D721Med (cell line): ENCODE measurements around the gene THOC6.
"Not testable (repeated sequence)": the region's sequence is repeated elsewhere in the genome, so short reads cannot be mapped to it uniquely, and the experiment has no call there.

Experiments used
- DNase-seq: peaks from one replicate; pipeline ENCODE4 v3.0.0; 2011; ENCODE audit warnings: low spot score; ENCODE audit not compliant: insufficient read length
- FAIRE-seq: peaks from 2 replicates; lab custom pipeline; 2011; peaks lifted over from hg19 to GRCh38; lab: Jason Lieb, UNC
- TF ChIP-seq, protein P1 (sequence below): IDR thresholded peaks from 2 replicates; pipeline ENCODE4 v1.5.1; 2012; ENCODE audit warnings: mild to moderate bottlenecking, control low read depth; ENCODE audit not compliant: insufficient read depth; ENCODE audit errors: missing control alignments

Gene THOC6

GRCh38 chr16:3065069-3065741 lies 41.4 kb downstream of the THOC6 start, which contains the start of gene IL32:
Gene IL32, plus strand, starts transcription at chr16:3065640. Its CDS starts 172 bp downstream, at chr16:3065812.
- TF ChIP-seq, protein P1, sequence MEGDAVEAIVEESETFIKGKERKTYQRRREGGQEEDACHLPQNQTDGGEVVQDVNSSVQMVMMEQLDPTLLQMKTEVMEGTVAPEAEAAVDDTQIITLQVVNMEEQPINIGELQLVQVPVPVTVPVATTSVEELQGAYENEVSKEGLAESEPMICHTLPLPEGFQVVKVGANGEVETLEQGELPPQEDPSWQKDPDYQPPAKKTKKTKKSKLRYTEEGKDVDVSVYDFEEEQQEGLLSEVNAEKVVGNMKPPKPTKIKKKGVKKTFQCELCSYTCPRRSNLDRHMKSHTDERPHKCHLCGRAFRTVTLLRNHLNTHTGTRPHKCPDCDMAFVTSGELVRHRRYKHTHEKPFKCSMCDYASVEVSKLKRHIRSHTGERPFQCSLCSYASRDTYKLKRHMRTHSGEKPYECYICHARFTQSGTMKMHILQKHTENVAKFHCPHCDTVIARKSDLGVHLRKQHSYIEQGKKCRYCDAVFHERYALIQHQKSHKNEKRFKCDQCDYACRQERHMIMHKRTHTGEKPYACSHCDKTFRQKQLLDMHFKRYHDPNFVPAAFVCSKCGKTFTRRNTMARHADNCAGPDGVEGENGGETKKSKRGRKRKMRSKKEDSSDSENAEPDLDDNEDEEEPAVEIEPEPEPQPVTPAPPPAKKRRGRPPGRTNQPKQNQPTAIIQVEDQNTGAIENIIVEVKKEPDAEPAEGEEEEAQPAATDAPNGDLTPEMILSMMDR, result no peak
- no peak for FAIRE-seq

GRCh38 chr16:3065742-3066439 lies 42.1 kb downstream of the THOC6 start:
- TF ChIP-seq, protein P1, result no peak
- no peak for FAIRE-seq
- DNase-seq, result no peak

More at GRCh38 chr16:3065069-3065741, 41.4 kb downstream of the THOC6 start, which contains the start of gene IL32:
- no peak for DNase-seq

GRCh38 chr16:3066440-3066748 lies 42.6 kb downstream of the THOC6 start:
- TF ChIP-seq, protein P1, result no peak
- DNase-seq, result no peak
- FAIRE-seq, result no peak

DNA sequence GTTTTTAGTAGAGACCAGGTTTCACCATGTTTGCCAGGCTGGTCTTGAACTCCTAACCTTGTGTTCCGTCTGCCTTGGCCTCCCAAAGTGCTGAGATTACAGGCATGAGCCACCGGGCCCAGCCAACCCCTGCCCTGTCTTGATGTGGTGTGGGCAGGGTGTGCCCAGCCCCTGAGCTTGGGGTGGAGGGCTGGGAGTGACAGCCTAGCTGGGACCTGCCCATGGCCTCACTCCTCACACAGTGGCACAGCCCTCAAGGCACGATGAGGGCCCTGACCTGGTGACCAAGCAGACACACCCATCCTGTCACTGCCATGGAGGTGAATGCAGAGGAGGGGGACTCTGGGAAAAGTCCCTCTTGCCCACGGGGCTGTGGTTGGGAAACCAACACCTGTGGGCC lies 44.7 kb downstream of the THOC6 start:
- TF ChIP-seq, protein P1, result no peak
- FAIRE-seq (no peak), DNase-seq (no peak)

- DNase-seq, FAIRE-seq: not testable (repeated sequence)
Measured at GRCh38 chr16:3069146-3069545, 45.3 kb downstream of the THOC6 start.

GRCh38 chr16:3070608-3071111 lies 46.8 kb downstream of the THOC6 start:
- DNase-seq, result no peak
- TF ChIP-seq, protein P1, result no peak
- FAIRE-seq, result no peak

DNA sequence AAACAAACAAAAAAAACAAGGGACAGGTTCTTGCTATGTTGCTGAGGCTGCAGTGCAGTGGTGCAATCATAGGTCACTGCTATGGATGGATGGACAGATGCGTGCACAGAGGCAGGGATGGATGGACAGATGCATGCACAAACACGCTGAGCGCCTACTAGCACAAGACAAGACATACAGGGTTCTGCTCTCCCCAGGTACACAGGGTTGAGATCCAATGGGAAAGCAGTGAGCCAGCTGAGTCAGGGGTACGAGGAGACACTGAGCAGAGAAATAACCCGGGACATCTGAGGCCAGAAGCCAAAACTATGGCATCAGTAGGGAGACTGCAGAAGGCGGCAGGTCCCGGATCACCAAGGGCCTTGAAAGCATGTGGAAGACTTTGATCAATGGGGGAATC lies 47.8 kb downstream of the THOC6 start:
- FAIRE-seq (no peak), DNase-seq (no peak)
- TF ChIP-seq, protein P1, result no peak

GRCh38 chr16:3072148-3072547 lies 48.3 kb downstream of the THOC6 start:
- FAIRE-seq, DNase-seq: not testable (repeated sequence)

DNA sequence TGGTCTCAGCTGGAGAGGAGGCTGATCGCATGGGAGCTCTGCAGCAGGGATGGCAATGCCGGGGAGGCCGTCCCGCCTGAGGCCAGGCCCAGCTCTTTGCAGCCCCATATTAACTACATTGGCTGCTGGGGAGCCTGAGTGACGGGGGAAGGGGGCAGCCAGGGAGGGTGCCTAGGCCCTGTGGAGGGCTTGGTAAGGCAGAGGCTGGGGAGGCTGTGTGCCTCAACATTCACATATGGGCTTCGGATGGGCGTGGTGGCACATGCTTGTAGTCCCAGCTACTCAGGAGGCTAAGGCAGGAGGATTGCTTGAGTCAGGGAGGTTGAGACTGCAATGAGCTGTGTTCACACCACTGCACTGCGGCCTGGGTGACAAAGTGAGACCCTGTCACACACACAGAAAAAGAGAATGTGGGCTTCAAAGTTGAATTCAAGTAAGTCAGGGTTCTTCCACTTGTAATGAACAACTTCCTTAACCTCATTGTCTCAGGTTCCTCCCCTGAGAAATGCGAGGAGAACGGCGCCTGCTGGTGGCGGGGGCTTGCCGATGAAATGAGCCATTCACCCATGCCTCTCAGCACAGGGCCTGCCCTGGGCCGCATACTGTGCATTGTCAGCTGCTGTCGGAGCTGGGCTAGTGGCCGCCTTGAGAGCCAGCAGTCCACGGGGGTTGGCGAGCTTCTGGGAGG lies 48.9 kb downstream of the THOC6 start:
- FAIRE-seq, DNase-seq: not testable (repeated sequence)
